Upper lobe of left lung (tissue), 4 donors: ENCODE data around the gene CRISPLD2.

Experiments
- EP300 ChIP-seq, 4 donors: sonication (generic); formaldehyde crosslinking; IDR thresholded peaks; one replicate each; pipeline ENCODE4 v1.5.1; 2017; ENCODE audit warnings: antibody characterized with exemption in 4 of 4, control low read depth in 2 of 4
- POLR2A ChIP-seq, 4 donors: fragments of 450-650 bp; IDR thresholded peaks; one replicate each; pipeline ENCODE4 v1.5.1; 2016 to 2017; ENCODE audit warnings: antibody characterized with exemption in 4 of 4, mild to moderate bottlenecking in 2 of 4
- POLR2AphosphoS5 ChIP-seq, 2 donors: sonication (generic); formaldehyde crosslinking; IDR thresholded peaks; one replicate each; pipeline ENCODE4 v1.5.1; 2017; ENCODE audit warnings: antibody characterized with exemption in 2 of 2
- TF ChIP-seq, protein P1 (sequence below), 6 experiments: fragments of 450-650 bp in 4 of 6; fragments of 200-600 bp in 2 of 6; sonication (generic) in 2 of 6; IDR thresholded peaks; one replicate each; pipeline ENCODE4 v1.5.1; 2016 to 2019; ENCODE audit warnings: antibody characterized with exemption in 6 of 6

DNA sequence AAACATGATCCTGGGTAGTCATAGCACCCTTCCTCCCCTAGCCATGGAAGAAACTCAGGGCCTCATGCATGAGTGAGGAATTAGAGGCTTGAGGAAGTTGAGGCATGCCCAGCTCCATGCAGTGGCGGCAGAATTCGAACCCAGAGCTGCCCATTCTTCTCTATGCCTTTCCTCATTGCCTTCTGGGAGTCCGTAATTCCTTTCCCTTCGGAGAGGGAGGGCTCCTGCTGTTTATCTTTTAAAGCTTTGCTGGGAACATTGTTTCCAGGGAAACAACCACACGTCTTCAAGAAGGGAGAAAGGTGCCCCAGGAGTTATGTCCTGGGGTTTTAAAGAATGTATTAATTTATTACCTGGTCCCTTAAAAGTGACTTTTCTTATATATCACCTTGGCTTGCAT, 8.5 kb downstream of the CRISPLD2 start:
- TF ChIP-seq POLR2A (IDR thresholded peaks at IDR 0.05): no peak
- TF ChIP-seq, protein P1, sequence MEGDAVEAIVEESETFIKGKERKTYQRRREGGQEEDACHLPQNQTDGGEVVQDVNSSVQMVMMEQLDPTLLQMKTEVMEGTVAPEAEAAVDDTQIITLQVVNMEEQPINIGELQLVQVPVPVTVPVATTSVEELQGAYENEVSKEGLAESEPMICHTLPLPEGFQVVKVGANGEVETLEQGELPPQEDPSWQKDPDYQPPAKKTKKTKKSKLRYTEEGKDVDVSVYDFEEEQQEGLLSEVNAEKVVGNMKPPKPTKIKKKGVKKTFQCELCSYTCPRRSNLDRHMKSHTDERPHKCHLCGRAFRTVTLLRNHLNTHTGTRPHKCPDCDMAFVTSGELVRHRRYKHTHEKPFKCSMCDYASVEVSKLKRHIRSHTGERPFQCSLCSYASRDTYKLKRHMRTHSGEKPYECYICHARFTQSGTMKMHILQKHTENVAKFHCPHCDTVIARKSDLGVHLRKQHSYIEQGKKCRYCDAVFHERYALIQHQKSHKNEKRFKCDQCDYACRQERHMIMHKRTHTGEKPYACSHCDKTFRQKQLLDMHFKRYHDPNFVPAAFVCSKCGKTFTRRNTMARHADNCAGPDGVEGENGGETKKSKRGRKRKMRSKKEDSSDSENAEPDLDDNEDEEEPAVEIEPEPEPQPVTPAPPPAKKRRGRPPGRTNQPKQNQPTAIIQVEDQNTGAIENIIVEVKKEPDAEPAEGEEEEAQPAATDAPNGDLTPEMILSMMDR (IDR thresholded peaks at IDR 0.05): no peak
- TF ChIP-seq POLR2AphosphoS5 (IDR thresholded peaks at IDR 0.05): no peak
- no peak for TF ChIP-seq EP300 (IDR thresholded peaks at IDR 0.05)
